ENCODE measurements around the gene NPSR1.
"Not testable (repeated sequence)": the region's sequence is repeated elsewhere in the genome, so short reads cannot be mapped to it uniquely, and the experiment has no call there.

Gene NPSR1

DNA sequence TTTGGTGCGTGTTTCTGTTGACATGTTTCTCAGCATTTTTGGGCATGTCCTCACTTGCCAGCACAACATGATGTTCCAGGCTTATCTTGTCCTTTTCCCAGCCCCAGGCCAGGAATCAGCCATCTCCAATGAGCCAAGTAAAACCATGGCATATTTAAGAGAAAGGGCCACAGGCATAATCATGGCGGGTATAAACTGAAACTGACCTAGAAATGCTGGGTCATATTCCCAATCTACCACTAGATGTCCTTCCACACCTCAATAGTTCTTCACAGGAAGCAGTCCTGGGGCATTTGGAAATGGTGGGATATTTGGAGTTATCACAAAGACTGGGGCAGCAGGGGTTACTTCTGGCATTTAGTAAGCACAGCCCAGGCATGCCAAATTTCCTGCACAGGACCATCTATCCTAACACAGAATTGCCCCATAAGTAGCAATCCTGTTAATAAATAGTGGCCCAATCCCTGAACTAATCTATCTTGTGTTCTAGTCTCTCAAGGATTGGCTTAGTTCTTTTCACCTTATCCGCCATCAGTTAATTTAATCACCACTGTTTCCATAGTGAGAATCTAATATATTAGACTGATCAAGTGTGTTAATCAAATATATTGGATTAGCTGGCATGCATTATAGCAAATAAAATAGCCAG lies 101.6 kb downstream of the NPSR1 start:
- DNase-seq: no peak

DNA sequence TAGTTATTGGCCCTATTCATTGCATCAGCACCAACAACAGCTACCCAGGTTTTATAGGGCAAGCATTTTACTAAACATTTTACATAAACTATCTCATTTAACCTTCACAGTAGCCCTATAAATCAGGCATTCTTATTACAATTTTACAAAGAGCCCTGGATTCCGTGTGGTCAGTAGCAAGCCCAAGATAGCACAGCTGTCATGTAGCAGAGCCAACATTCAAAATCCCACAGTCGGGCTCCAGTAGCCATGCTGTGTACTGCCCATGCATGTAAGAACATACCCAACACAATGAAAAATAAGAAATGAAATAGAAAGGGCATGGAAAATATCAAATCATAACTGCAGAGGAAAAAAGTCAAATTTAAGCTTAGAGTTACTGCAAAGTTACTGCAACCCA lies 102.3 kb downstream of the NPSR1 start:
- no peak for DNase-seq

DNA sequence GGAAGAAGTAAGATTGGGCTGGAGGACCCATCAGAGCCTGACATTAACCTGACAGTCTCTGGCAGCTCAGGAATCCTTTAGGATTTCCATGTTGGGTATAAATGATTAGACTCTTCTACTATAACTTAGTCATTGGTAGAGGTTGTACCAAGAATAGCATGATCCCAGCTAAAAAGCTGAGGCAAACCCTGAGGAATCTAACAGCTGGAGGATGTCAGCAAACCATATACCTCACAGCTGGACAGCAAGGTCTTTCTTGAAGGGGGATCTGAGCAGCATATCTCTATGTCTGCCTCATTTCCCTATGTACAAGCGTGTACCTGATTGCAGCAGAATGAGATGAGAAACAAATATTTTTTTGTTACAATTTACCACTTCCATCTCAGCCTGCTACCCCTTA lies 103.2 kb downstream of the NPSR1 start:
- no peak for DNase-seq

DNA sequence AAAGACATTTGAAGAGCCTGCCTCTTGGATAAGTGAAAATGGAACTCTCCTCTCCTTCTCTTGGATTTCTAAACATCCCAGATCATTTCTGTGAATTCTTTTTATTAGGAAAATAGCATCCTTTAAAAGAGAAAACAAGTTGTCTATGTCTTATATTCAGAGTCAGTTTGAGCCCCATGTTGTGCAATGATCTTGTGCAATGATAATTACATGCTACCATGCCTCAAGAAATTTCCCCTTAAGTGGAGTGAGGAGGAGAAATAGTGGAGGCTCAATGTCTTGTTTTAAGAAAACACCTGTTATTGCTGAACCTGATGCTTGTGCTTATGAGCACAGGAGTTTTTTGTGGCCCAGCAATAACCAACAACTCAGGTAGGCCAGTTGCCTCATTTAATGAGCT lies 103.6 kb downstream of the NPSR1 start:
- no peak for DNase-seq

DNA sequence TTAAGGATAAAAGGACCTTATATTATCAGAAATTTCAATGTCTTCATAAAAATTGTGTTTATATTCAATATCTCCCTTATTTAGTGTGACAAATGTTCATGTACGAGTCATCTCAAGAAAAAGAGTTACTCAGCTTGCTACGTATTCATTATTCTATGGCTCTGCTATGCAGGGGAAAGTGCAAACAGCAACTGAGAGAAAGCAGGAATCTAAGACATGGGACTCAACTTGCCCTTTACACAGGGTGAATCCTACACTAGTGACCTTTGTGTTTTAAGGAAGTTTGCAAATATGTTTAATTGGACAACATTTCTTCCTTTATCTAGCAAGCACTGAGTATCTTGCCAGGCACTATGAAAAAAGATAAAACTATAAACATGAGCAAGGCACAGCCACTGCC lies 104.7 kb downstream of the NPSR1 start:
- no peak for DNase-seq

DNA sequence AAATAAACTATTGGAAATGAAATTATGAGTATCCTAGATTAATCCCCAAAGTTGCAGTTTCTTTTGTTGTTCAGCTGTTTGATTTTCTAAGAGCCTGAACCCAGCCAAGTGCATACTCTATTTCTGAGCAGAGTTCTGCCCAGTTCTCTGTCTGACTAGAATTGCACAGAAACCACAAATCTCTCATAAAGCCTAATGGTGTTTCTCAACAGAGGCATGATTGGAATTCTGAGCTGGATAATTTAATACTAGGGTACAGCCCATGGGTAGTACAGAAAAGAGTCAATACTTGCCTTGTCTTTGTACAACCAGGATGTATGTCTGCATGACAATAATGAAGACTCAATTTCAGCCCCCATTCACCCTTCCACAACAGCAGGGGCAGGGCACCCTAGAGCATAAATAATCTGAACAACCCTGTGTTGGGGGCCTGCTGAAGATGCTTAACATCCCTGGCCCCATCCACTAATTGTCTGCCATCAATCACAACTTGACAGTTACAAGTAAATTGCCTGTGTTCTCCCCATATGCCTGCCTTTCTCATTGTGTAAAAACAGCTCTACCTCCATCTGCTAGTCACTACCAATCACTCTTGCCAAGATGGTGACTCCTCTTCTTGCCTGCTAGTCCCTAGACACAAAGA lies 114.4 kb downstream of the NPSR1 start:
- no peak for DNase-seq

DNA sequence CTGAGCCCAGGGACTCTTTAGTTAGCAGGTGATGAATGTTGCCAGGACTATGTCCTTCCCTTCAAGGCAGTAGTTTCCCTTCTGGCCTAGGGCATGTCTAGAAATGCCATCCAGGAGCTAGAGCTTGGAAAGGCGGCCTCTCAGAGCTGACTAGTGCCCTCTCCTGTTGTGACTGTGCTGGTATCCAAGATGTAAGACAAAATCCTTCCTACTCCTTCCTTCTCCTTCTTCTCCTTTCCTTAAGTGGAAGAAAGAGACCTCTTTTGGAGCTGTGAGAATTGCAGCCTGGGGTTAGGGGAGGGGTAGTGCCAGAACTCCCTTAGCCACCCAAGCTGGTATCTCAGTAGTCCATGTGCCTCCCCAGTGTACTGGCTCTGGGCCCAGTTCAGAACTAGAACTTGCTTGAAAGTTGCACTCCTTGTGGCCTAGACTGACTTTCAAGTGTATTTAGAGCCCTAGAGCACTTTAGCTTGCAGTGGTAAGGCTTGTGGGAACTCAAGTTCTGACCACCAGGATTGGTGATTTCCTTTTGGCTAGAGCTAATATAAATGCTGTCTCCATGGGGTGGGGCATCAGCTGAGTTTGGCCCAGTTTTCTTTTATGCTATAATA lies 118.8 kb downstream of the NPSR1 start:
- no peak for DNase-seq

DNA sequence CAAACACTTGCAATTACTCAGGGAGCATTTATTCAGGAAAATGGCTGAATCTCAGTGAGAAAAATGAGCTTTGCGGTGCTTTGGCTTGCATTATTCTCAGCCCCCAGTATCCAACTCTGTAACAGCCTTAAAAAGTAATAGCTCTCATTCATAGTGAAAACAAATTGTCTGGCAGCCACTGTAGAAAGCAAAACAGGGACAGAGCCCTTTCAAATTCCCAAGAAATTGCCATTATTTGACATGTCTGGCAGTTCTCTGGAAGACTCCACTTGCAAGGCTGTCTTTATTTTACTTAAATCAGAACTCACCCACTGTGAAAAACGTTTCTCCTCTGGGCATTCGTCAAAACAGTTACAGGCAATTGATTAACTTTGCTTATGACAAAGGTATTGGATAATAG lies 122.5 kb downstream of the NPSR1 start:
- no peak for DNase-seq

DNA sequence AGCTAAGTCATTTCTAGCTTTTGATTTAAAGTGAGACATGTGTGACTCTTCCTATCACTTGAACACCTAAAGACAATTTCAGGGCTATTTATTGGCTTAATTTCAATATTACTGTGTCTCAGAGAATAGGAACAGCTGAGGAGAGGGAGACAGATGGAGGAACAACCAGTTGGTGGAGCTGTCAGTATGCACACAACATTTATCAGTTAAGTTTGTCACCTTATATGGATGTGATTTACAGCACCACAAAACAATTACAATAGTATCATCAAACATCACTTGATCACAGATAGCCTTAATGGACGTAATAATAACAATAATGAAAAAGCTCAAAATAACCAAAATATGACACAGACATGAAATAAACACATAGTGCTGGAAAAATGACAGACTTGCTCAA lies 129.6 kb downstream of the NPSR1 start:
- DNase-seq: no peak

DNA sequence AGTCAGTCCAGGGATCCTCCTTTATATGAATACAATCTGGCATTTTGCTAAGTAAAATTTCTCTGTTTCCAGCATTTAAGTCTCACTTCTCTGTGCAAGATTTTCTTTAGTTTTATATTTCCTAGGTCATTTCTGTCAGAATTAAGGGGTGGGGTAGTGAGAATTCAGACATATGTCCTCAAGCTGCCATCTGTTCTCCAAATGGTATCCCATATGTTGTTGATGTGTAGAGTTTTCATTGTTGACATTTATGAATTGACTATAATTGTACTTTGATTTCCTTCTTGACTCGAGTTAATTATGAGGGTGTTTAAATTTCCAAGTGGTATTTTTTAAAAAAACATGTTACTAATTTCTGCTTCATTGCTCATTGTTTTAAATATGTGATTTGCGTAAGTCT lies 148.8 kb downstream of the NPSR1 start:
- DNase-seq: no peak

DNA sequence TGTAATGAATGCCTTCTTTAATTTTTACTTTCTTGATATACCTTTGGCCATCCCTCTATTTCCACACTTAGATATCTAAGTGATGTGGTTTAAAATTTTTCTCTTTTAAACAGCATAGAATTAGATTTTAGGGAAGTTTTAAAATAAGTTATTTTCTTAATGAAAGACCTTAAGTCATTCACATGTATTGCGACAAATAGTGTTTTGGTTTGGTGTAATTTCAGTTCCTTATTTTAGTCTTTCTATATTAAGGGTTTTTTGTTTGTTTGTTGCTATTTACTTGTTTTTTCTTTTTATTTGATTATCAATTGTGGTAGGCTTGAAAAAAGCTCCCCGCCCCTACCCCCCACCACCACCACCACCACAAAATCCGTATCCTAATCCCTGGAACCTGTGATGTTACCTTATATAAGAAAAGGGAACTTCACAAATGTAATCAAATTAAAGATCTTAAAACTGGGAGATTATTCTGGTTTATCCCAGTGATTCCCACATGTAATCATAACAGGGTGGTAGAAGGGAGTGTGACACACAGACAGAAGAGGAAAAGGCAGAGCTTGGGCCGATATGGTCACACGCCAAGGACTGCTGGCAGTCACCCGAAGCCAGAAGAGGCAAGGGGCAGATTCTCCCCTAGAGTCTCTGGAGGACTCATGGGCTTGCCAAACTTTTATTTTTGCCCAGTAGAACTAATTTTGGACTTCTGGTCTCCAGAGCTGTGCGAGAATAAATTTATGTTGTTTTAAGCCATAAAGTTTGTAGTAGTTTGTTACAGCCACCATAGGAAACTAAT lies 149.7 kb downstream of the NPSR1 start:
- no peak for DNase-seq

DNA sequence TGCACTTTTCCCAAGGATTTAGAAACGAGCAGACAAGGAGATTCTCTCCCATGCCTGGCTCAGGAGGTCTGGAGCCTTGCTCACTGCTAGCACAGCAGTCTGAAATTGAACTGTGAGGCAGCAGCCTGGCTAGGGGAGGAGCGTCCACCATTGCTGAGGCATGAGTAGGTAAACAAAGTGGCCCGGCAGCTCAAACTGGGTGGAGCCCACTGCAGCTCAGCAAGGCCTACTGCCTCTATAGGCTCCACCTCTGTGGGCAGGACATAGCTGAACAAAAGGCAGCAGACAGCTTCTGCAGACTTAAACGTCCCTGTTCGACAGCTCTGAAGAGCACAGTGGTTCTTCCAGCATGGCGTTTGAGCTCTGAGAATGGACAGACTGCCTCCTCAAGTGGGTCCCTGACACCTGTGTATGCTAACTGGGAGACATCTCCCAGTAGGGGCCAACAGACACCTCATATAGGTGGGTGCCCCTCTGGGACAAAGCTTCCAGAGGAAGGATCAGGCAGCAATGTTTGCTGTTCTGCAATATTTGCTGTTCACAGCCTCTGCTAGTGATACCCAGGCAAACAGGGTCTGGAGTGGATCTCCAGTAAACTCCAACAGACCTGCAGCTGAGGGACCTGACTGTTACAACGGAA lies 156.3 kb downstream of the NPSR1 start:
- not testable (repeated sequence) for DNase-seq

DNA sequence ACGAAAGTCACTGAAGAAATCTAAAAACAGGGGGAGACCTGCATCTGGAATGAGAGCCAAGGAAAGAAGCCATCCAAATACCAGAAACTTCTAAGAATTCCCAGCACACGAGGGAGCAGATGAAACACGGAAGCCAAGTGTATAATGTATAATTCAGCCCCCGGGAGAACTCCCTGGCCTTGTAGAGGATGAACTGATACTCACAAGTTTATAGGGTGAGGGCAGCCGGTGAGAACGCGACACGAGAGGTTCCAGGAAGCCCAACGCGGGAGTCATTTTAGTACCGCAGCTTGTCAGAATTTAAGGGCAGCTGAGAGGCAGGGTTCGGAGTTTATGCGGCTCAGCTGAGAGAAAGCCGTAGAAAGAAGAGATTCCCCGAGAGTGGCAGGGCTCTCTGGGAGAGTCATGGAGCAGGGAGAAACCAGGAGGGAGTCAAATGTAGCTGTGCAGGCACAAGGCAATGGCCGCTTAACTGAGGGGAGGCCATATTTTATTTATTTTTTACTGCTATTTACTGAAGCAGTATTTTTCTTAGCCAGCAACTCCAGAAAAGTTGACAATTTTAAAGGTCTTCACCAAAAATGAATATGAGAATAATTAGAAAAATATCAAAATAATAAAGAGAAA lies 164.0 kb downstream of the NPSR1 start:
- no peak for DNase-seq

DNA sequence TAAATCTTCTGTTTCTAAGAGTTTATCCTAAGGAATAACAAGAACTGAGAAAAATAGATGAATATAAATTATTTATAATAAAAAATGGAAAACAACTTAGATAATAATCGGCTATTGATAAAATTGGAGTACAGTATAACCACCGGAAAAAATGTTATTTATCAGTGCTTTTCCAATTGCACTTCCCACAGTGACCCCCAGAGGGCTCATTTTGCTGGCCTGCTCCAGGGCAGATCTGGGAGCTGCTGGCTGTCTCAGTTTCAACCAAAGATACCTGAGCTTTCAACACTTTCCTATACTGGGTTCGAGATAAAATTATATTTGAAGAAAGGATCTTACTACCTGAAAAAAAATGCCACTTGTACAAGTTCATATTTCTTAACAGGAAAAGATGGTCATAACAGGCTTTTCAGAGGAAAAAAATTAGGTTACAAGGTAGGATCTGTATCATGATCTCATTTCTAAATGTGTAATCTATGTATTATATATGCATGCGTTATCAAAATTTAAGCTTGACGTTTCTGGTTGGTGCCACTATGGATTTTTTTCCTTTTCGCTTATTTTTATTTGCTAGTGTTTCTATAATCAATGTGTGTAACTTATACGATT lies 165.7 kb downstream of the NPSR1 start:
- DNase-seq: peak; percentile 38

DNA sequence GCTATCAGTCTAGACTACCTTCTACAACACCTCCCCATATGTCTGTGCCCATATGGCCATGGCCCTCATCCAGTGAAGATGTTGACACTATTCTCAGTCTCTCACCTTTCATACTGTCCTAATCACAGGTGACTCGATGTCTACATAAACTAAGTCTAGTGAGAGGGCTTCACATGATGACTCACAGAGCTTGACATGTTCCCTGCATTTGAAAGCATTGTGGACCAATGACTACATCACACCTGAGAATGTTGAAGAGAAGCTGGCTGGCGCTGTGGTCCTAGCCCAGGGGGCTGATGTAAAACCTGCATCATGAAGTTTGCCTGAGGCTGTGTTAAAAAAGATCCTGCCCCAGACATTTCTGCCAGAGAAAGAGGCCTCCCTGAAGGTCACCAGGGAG lies 167.2 kb downstream of the NPSR1 start:
- no peak for DNase-seq

DNA sequence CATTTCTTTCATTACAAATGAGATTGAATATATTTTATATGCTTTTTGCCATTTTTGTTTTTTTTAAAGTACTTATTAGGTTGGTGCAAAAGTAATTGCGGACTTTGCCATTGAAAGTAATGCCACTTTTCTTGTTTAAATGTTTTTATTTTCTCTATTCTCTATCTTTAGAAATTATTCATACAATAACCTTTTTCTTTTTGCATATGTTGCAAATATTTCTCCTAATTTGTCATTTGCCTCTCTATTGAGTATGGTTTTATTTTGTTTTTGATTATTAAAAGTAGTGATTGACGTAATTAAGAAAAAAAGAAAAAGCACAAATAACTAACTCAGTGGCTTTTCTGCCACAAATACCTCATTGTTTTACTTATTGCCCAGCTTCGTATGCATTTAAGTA lies 172.4 kb downstream of the NPSR1 start:
- DNase-seq: no peak

DNA sequence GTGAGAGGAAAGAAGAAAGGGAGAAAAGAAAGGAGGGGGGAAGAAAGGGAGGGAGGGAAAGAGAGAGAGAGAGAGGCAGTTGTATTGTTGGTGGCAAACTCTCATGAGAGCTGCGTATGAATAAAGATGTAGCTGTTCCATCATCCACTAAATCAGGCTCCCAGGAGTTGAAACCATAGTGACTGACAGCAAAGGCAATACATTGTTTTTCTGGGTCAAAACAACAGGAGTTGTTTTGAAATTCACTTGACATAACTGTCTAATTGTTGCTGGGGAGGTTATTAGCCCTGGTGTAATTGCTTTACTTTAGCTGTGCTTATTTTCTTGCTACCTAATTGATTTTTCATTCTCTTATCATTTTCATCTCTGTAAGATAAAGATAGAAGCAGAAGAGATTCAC lies 173.4 kb downstream of the NPSR1 start:
- no peak for DNase-seq

DNA sequence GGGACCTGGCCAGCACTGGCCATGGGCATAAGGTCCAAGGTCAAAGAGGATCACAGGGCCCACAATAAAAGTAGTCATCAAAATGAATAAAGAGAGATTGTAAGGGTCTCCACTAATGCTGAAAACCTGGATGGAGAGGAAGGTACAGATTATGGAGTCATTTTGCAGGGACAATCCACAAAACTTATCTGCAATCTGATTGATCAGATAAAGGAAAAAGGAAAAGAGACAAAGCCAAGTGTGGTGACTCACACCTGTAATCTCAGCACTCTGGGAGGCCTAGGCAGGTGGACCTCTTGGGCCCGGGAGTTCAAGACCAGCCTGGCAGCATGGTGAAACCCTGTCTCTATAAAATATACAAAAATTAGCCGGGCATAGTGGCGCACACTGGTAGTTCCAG lies 174.0 kb downstream of the NPSR1 start:
- no peak for DNase-seq

DNA sequence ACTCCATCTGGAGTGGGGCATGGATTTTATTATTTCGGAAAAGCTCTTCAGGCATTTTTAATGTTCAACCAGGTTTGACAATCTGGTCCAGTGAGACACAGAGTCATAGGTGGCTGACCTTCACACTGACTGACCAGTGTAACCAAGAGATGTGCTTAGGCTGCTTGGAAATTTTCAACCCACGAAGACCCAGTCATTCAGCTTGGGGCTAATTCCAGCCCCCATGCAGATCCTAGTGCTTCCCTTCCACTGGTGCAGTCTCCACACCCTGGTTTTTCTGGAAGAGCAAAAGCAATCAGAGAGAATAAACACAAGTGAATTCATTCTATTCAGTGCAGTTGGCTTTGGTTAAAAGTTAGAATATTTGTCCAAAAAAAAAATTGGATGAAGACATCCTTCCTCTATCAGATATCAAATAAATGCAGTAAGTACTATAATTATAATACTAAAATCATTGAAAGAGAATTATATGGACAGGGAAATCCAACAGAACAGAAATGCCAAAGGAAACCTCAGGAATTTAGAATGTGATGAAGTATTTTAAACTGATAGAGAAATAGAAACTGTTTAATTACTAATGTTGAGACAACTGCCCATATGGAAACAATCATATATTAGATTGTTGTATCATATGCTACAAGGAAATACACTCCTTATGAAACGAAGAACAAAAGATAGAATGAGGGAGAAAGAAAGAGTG lies 178.0 kb downstream of the NPSR1 start:
- DNase-seq: no peak

DNA sequence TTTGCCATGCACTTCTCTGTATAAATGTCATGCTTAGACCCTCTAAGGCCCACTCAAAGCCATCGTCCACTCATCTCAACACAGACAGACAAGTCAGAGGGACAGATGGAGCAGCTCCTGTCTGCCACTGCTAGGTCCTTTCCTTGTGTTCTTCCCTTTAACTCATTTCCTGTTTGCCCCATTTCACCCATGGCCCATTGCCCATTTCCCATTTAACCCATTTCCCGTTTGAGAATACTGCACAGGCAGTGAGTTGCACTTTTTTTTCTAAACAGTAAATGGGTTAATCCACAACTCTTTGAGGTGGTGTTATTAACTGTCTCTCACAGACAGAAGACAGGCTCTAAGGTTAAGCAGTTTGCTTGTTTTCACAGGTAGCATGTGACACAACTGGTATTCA lies 179.3 kb downstream of the NPSR1 start:
- DNase-seq: no peak

DNA sequence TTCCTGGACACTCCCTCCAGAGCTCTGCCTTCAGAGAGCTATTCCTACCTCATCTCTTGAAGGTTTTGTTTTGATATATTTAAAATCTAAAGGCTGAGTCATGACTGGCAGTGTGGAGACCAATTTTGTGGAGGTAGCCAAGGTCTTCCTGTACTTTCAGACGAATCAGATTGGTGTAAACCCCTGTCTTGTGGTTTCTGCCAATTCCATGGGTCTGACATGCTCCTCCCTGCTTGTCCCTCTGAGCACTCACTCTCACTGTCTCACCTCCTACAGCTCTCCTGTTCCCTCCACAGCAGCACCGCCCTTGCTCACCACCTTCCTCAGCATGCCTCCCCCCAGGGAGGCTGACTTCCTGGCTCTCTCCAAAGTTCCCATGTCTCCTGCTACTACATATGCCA lies 179.8 kb downstream of the NPSR1 start:
- no peak for DNase-seq

DNA sequence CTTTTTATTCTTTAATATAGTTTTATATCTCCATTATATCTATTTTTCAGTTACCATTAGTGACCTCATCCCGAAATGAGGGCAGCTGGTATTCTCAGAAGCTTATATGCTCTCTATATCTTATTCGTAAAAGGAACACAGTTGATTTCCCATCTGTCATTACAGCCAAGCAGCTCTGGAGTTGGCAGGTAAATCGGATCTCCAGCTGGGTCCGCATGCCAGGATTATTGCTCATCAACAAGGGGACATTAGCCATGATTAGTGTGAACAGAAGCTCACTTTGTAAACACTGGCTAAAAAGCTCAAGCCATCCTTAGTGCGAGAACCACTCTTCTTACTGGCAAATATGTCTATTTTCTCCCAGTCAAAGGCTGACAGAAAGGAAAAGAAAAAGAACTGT lies 180.3 kb downstream of the NPSR1 start:
- DNase-seq: no peak
